Nephron progenitor cell (in vitro differentiated cells): ENCODE measurements around the gene METAP1.

Source experiments
- DNase-seq: peaks from one replicate; pipeline ENCODE4 v3.0.0; 2021
- H3K27ac Mint-ChIP-seq: 2 replicates; pipeline ENCODE4 v1.8.0; 2021; ENCODE audit warnings: mild to moderate bottlenecking, moderate library complexity, mixed read lengths
- H3K27me3 Mint-ChIP-seq: 2 replicates; pipeline ENCODE4 v1.8.0; 2021; ENCODE audit warnings: mild to moderate bottlenecking, low read depth, mixed read lengths; ENCODE audit not compliant: poor library complexity
- H3K36me3 Mint-ChIP-seq: 2 replicates; pipeline ENCODE4 v1.8.0; 2021; ENCODE audit warnings: low read depth, mixed read lengths
- H3K4me1 Mint-ChIP-seq: 2 replicates; pipeline ENCODE4 v1.8.0; 2021; ENCODE audit warnings: mixed read lengths
- H3K4me3 Mint-ChIP-seq: 2 replicates; pipeline ENCODE4 v1.8.0; 2021; ENCODE audit warnings: mild to moderate bottlenecking, moderate library complexity, mixed read lengths
- H3K9me3 Mint-ChIP-seq: 2 replicates; pipeline ENCODE4 v1.8.0; 2021; ENCODE audit warnings: mild to moderate bottlenecking, moderate library complexity, mixed read lengths
- CTCF ChIP-seq: fragments of 200-600 bp; sonication (generic); IDR thresholded peaks from 2 replicates; pipeline ENCODE4 v1.5.0; 2021; ENCODE audit warnings: antibody characterized with exemption

Gene METAP1

GRCh38 chr4:98959411-98959810 is 36.1 kb upstream of the METAP1 start:
- peaks cover 9% of the 10 kb centered on the region for H3K4me1 Mint-ChIP-seq
- peaks cover 7% of the 10 kb centered on the region for H3K9me3 Mint-ChIP-seq
- no peak for DNase-seq
- H3K27ac Mint-ChIP-seq, result no peak overlapping the region
- H3K4me3 Mint-ChIP-seq, result no peak overlapping the region
- no peaks in the 10 kb centered on the region for H3K36me3 Mint-ChIP-seq
- no peaks in the 10 kb centered on the region for H3K27me3 Mint-ChIP-seq
- no peak for TF ChIP-seq CTCF

- Mint-ChIP-seq H3K36me3 (no peaks in the 10 kb centered on the region), H3K4me1 (peaks cover 9% of the 10 kb centered on the region), H3K27ac (no peak overlapping the region), H3K9me3 (peaks cover 4% of the 10 kb centered on the region), H3K4me3 (no peak overlapping the region), H3K27me3 (peaks cover 3% of the 10 kb centered on the region)
- no peak for DNase-seq
- TF ChIP-seq CTCF, result no peak
These were observed 33.8 kb upstream of the METAP1 start for GRCh38 chr4:98961770-98962169.

- no peak for TF ChIP-seq CTCF
- H3K9me3 Mint-ChIP-seq, result no peaks in the 10 kb centered on the region
- no peak overlapping the region for H3K27ac Mint-ChIP-seq
- peaks cover 3% of the 10 kb centered on the region for H3K27me3 Mint-ChIP-seq
- no peak overlapping the region for H3K4me3 Mint-ChIP-seq
- H3K4me1 Mint-ChIP-seq, result peaks cover 9% of the 10 kb centered on the region
- no peaks in the 10 kb centered on the region for H3K36me3 Mint-ChIP-seq
- DNase-seq, result no peak
These were observed 31.7 kb upstream of the METAP1 start for GRCh38 chr4:98963538-98964433.

GRCh38 chr4:98966926-98967325 is 28.6 kb upstream of the METAP1 start:
- no peak for TF ChIP-seq CTCF
- Mint-ChIP-seq H3K4me1 (peaks cover 20% of the 10 kb centered on the region), H3K27ac (no peak overlapping the region)

GRCh38 chr4:98967786-98968329 is 27.7 kb upstream of the METAP1 start:
- Mint-ChIP-seq H3K36me3 (no peaks in the 10 kb centered on the region), H3K27ac (no peak overlapping the region), H3K4me3 (no peak overlapping the region), H3K27me3 (peaks cover 3% of the 10 kb centered on the region), H3K4me1 (peaks cover 20% of the 10 kb centered on the region), H3K9me3 (no peaks in the 10 kb centered on the region)
- DNase-seq, result no peak
- TF ChIP-seq CTCF, result no peak

More at GRCh38 chr4:98966926-98967325, 28.6 kb upstream of the METAP1 start:
- H3K9me3 Mint-ChIP-seq, result no peaks in the 10 kb centered on the region
- no peak overlapping the region for H3K4me3 Mint-ChIP-seq
- no peak for DNase-seq
- H3K27me3 Mint-ChIP-seq, result peaks cover 3% of the 10 kb centered on the region
- H3K36me3 Mint-ChIP-seq, result no peaks in the 10 kb centered on the region
